GM15510 (cell line): ENCODE measurements around the gene TCEAL5.

ENCODE experiments used
- POLR2A ChIP-seq: IDR thresholded peaks from 3 replicates; pipeline ENCODE4 v1.6.1; 2011; ENCODE audit warnings: borderline replicate concordance; ENCODE audit not compliant: insufficient read length; ENCODE audit errors: extremely low read depth

The TCEAL5 gene, protein sequence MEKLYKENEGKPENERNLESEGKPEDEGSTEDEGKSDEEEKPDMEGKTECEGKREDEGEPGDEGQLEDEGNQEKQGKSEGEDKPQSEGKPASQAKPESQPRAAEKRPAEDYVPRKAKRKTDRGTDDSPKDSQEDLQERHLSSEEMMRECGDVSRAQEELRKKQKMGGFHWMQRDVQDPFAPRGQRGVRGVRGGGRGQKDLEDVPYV

GRCh38 chrX:103276581-103277002 lies at the start of gene TCEAL5:
Gene TCEAL5 (minus strand): TSS chrX:103276750. CDS start chrX:103274563, 2,187 bp downstream.
- TF ChIP-seq POLR2A = no peak

- TF ChIP-seq POLR2A = no peak
Observed at GRCh38 chrX:103311399-103311780, 34.8 kb upstream of the TCEAL5 start.

DNA sequence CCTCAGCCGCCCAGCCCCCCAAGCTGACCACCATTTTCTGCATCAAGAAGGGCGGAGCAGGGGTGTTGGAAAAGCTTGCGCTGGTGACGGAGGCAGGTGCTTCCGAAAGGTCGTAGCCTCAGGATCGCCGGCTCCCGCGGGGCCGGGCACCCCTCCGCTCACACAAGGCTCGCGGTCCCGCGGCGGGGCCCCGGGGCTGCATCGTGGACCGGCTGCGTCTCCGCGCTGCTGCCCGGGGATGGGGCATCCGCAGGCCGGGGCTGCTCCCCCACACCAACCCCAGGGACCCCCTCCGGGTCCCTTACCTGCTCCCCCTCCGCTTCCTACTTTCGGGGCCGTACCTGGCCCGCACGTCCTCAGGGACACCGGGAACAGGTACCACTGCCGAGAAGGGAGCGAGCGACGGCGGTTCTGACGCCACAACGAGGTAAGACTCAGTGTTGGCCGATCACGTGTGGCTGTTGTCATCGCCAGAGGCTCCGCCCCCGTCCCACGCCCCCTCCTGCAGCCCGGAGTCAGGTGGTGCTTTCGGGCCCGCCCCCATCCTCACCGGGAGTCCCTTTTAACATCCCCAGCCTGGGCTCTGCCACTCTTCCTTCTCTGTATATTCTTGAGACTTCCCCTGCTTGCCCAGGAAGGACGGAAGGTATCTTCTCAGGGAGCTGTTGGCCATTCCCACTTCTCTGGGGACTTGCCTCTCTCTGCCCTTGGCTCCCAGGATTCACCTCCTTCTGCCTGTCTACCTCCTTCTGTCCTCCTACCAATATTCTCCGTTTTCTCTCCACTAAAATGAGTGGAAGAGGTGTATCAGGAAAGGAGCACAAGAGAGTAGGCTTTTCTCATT lies 34.2 kb upstream of the TCEAL5 start, which contains the start of gene BEX2:
Gene BEX2, minus strand, starts transcription at position 436 of the 844 bp plus-strand sequence. CDS start 1,014 bp downstream, outside the sequence.
- TF ChIP-seq POLR2A = peak; percentile 40

DNA sequence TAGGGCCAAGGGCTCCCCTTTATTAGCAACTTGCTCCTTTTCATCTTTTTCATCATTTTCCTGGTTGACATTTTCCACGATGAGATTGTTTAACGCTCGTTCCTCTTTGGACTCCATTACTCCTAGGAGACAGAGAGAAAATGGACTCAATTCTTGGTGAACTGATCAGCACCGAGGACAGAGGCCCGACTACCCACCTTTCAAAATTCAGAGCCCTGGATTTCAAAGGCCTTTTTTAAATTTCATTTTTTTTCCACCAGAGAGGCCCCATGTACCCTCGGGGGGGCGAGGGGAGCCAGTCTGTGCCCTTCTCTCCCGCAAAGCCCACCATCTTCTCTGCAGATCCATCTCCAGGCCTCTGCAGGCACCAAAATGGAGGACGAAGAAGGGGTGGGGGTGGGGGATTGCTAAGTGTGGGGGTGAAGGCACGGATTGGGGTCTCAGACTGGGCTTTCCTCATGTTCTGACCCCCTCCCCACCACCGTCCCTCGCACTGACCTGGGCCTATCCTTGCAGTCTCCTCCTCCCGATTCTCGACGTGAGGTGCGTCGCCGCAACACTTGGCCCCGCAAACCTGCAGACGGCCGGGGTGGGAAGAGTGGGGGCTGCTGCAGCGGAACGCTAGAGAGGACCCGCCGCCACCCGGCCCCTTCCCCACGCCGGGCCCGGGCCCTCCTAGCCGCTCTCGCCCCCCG lies 33.5 kb upstream of the TCEAL5 start:
- TF ChIP-seq POLR2A = no peak

DNA sequence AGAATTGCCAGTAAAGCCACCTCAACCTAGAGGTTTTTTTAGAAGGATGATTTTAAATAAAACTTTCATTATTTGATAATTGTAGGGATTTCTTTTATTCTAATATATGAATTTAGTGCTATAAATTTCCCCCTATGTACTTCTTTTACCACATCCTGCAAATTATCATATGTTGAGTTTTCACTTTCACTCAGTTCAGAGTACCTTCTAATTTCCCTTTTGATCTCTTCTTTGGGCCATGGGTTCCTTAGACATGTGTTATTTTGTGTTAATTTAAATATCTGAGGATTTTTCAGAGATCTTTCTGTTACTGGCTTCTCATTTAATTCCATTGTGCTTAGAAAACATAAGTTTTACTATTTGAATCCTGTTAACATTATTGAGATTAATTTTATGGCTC lies 28.2 kb upstream of the TCEAL5 start:
- TF ChIP-seq POLR2A = no peak

- TF ChIP-seq POLR2A = no peak
Observed at GRCh38 chrX:103293118-103293517, 16.6 kb upstream of the TCEAL5 start.

DNA sequence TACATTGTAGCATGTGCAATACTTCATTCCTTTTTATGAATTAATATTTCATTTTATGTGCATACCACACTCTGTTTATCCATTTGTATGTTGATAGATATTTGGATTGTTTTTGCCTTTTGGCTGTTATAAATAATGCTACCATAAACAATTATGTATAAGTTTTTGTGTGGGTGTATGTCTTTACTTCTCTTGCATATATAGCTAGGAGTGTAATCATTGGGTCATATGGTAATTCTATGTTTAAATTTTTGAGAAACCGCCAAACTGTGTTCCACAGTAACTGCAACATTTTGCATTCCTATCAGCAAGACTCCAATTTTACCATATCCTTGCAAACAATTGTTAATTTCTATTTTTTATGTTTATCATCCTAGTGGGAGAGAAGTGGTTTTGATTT lies 3.1 kb upstream of the TCEAL5 start:
- no peak for TF ChIP-seq POLR2A

DNA sequence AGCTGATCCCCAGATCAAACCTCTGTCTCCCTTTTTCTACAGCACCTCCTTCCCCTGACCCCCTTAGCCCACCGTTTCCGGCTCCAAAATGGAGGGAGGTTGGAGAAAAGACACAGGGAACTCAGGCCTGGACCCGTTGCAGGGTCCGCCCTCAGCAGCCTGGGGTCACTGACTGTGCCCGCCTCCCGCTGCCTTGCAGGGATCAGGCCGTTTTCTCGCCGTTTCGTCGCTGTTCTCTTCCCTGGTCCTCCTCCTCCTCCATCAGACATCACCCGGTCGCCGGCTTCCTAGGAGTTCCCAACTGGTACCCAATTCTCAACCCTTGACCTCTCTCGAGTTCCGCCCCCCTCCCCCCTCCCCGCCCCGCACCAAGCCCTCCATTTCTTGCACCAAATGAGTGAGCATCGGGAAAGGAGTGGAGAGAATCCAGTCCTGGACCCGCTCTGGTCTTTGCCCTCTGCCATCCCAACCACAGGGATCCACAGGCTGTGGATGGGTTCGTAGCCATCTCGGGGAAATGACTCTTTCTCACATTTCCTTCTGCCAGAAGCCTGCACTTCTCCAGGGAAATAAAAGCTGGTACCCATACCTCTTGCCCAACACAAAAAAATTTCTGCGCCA lies 493 bp downstream of the TCEAL5 start:
- TF ChIP-seq POLR2A = no peak

- TF ChIP-seq POLR2A = no peak
Observed at GRCh38 chrX:103274284-103274683, 2.3 kb downstream of the TCEAL5 start.

DNA sequence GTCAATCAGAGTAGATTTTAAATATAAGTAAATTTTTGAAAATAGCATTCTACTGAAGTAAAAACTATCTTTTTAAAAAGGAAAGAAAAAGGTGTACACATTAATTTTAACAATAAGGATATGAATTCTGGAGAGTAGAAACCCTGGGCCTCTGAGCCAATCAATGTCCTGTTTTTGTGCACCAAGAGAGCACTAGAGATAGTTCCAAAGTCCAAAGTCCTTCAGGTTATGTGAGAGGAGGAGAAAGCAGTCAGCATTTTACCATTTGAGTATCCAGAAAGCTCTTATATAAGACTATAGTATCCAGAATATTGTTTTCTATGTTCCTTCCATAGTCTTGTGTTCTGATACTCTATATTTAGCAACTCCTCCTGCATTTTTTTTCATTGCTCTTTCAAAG lies 18.3 kb downstream of the TCEAL5 start:
- no peak for TF ChIP-seq POLR2A

DNA sequence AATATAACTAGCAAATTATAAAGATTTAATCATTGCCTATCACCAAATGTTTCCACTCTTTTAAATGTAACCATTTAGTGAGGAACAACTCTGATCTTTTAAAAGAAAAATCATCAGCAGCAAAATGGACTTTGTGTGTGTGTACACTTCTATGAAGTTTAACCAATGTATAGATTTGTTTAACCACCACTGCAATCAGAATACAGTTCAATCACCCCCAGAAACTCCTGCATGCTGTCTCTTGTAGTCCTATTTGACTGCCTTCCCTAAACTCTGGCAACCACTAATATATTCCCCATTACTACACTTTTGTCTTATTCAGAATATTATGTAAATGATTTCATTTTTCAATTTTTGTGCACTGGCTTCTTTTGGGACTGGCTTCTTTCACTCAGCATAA lies 19.9 kb downstream of the TCEAL5 start:
- TF ChIP-seq POLR2A = no peak

DNA sequence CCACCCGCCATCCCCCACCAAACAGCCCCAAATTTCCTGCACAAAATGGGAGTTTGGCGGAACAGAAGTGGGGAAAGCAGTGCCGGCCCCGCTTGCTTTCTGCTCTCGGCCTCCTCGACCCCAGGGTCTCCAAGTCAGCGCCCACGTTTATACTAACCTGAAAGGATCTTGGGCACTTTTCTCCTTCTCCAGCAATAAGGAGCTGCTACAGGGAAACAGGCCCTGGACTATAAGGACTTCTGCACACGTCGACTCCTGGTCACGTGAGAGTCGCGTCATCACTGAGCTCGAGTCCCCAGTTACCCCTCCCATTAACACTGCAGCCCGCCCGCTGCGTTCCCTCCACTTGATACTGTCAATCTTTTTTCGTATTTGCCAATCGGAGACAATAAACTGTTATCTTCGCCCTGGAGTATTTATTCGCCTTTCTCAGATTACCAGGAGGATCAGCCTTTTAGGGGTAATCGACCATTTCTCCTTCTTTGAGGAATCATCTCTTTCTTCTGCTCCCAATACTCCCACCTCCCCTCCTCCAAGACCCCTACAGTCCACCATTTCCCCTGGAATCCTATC lies 21.5 kb downstream of the TCEAL5 start, which contains the start of gene TCEAL8:
Gene TCEAL8, minus strand, starts transcription at position 235 of the 573 bp plus-strand sequence. CDS start 1,176 bp downstream, outside the sequence.
- peak; percentile 47 for TF ChIP-seq POLR2A

- no peak for TF ChIP-seq POLR2A
Observed at GRCh38 chrX:103254171-103254824, 22.3 kb downstream of the TCEAL5 start.

DNA sequence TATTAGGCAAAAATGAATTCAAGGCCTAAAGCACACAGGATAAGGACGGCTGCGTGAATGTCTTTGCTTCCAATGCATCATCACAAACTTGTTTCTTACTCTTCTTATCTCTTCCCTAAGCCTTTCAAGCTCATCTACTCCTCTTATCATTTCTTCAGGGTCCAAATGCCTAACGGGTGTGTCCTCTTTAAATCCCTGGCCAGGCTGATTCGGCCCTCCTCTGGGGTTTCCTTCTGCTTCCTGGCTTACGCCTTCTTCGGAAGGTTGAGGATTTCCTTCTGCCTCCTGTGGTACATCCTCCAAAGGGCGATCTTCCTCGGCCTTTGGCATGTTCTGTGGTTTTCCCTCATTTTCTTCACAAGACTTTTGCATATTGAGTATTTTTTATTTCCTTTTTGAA lies 22.9 kb downstream of the TCEAL5 start:
- no peak for TF ChIP-seq POLR2A
